H9 (cell line): Measurements from ENCODE around the gene VAV3. TPM values are rescaled to one million over a fixed set of nuclear protein-coding genes. Genes with fewer than 3 reads are reported as not detected.
A peak's percentile ranks its signal among the peaks of the same experiment; 100 is the strongest.

Source experiments
- DNase-seq: peaks from one replicate; pipeline ENCODE4 v3.0.0-alpha.2; 2017
- H2AFZ ChIP-seq: one replicate; pipeline ENCODE4 v1.6.1; 2013; ENCODE audit warnings: mild to moderate bottlenecking, low read length, control low read depth, moderate library complexity
- H2AK5ac ChIP-seq: 2 replicates; pipeline ENCODE4 v1.6.1; 2013; ENCODE audit warnings: low read length, control low read depth, mixed read lengths; ENCODE audit not compliant: insufficient read length
- H2BK120ac ChIP-seq: one replicate; pipeline ENCODE4 v1.6.1; 2013; ENCODE audit warnings: low read depth, mild to moderate bottlenecking, low read length, control low read depth, inconsistent platforms; ENCODE audit not compliant: poor library complexity, severe bottlenecking
- H2BK12ac ChIP-seq: 2 replicates; pipeline ENCODE4 v1.6.1; 2013; ENCODE audit warnings: low read length, control low read depth, mixed read lengths, low read depth; ENCODE audit not compliant: insufficient read length
- H2BK15ac ChIP-seq: 2 replicates; pipeline ENCODE4 v1.6.1; 2013; ENCODE audit warnings: low read depth, low read length, control low read depth
- H2BK20ac ChIP-seq: one replicate; pipeline ENCODE4 v1.6.1; 2013; ENCODE audit warnings: low read depth, mild to moderate bottlenecking, low read length, control low read depth, inconsistent platforms; ENCODE audit not compliant: poor library complexity, severe bottlenecking
- H2BK5ac ChIP-seq: 2 replicates; pipeline ENCODE4 v1.6.1; 2013; ENCODE audit warnings: low read length, control low read depth, mixed read lengths; ENCODE audit not compliant: insufficient read length
- H3K14ac ChIP-seq: 2 replicates; pipeline ENCODE4 v1.6.1; 2013; ENCODE audit warnings: low read length, control low read depth; ENCODE audit not compliant: insufficient read depth
- H3K18ac ChIP-seq: 2 replicates; pipeline ENCODE4 v1.6.1; 2013; ENCODE audit warnings: low read depth, mild to moderate bottlenecking, mixed read lengths, low read length, control low read depth; ENCODE audit not compliant: insufficient read length
- H3K23ac ChIP-seq: 2 replicates; pipeline ENCODE4 v1.6.1; 2013; ENCODE audit warnings: low read length, control low read depth, mixed read lengths, low read depth; ENCODE audit not compliant: insufficient read length
- H3K23me2 ChIP-seq: 2 replicates; pipeline ENCODE4 v1.6.1; 2013; ENCODE audit warnings: low read depth, mild to moderate bottlenecking, mixed read lengths, low read length, control low read depth; ENCODE audit not compliant: insufficient read length, poor library complexity, severe bottlenecking
- H3K27ac ChIP-seq: 2 replicates; pipeline ENCODE4 v1.5.1; 2013; ENCODE audit warnings: low read length, control low read depth, mixed read lengths, low read depth; ENCODE audit not compliant: insufficient read length
- H3K27me3 ChIP-seq: 2 replicates; pipeline ENCODE4 v1.6.1; 2013; ENCODE audit warnings: low read length, control low read depth, inconsistent platforms; ENCODE audit not compliant: insufficient read depth
- H3K4ac ChIP-seq: 2 replicates; pipeline ENCODE4 v1.6.1; 2013; ENCODE audit warnings: low read depth, mild to moderate bottlenecking, control low read depth, inconsistent platforms, low read length, moderate library complexity
- H3K4me1 ChIP-seq: 2 replicates; pipeline ENCODE4 v1.6.1; 2013; ENCODE audit warnings: low read length, control low read depth, inconsistent platforms; ENCODE audit not compliant: insufficient read depth
- H3K4me2 ChIP-seq: 2 replicates; pipeline ENCODE4 v1.6.1; 2013; ENCODE audit warnings: low read length, control low read depth, mixed read lengths; ENCODE audit not compliant: insufficient read length, insufficient read depth
- H3K56ac ChIP-seq: 2 replicates; pipeline ENCODE4 v1.6.1; 2013; ENCODE audit warnings: low read depth, mild to moderate bottlenecking, mixed read lengths, low read length, control low read depth; ENCODE audit not compliant: insufficient read length
- H3K79me1 ChIP-seq: 2 replicates; pipeline ENCODE4 v1.6.1; 2013; ENCODE audit warnings: low read depth, mild to moderate bottlenecking, moderate library complexity, low read length, control low read depth, inconsistent platforms; ENCODE audit not compliant: insufficient read depth, poor library complexity, severe bottlenecking
- H3K79me2 ChIP-seq: 2 replicates; pipeline ENCODE4 v1.6.1; 2013; ENCODE audit warnings: low read length, control low read depth, inconsistent platforms; ENCODE audit not compliant: insufficient read depth
- H3K9ac ChIP-seq: 2 replicates; pipeline ENCODE4 v1.6.1; 2013; ENCODE audit warnings: low read length, control low read depth, mixed read lengths; ENCODE audit not compliant: insufficient read length; ENCODE audit errors: extremely low read depth
- H3K9me3 ChIP-seq: one replicate; pipeline ENCODE4 v1.6.1; 2013; ENCODE audit warnings: low read depth, low read length, inconsistent platforms; ENCODE audit not compliant: control insufficient read depth
- H3T11ph ChIP-seq: one replicate; pipeline ENCODE4 v1.6.1; 2013; ENCODE audit warnings: mild to moderate bottlenecking, low read length, control low read depth, inconsistent platforms
- H4K20me1 ChIP-seq: one replicate; pipeline ENCODE4 v1.6.1; 2013; ENCODE audit not compliant: control insufficient read depth, insufficient read length, insufficient read depth
- H4K5ac ChIP-seq: 2 replicates; pipeline ENCODE4 v1.6.1; 2013; ENCODE audit warnings: low read depth, mild to moderate bottlenecking, mixed read lengths, low read length, control low read depth; ENCODE audit not compliant: insufficient read length
- H4K8ac ChIP-seq: replicated peaks from 2 replicates; pipeline ENCODE4 v1.6.1; 2013; ENCODE audit warnings: low read length, control low read depth, mixed read lengths, low read depth; ENCODE audit not compliant: insufficient read length
- H4K91ac ChIP-seq: 2 replicates; pipeline ENCODE4 v1.6.1; 2013; ENCODE audit warnings: low read depth, mild to moderate bottlenecking, moderate library complexity, mixed read lengths, low read length, control low read depth; ENCODE audit not compliant: insufficient read length
- H3K27ac Mint-ChIP-seq, 3 experiments: 2 replicates in 2 of 3; 3 replicates in 1 of 3; pipeline ENCODE4 v1.8.0; 2020 to 2021; ENCODE audit warnings: mixed read lengths in 3 of 3, mild to moderate bottlenecking in 1 of 3, moderate library complexity in 1 of 3
- H3K27me3 Mint-ChIP-seq: 2 replicates; pipeline ENCODE4 v1.8.0; 2021; ENCODE audit warnings: low read depth, mild to moderate bottlenecking, moderate library complexity, mixed read lengths
- H3K36me3 Mint-ChIP-seq, 3 experiments: 2 replicates in 2 of 3; 3 replicates in 1 of 3; pipeline ENCODE4 v1.8.0; 2020 to 2021; ENCODE audit warnings: low read depth in 3 of 3, mixed read lengths in 3 of 3; ENCODE audit not compliant: insufficient read depth in 1 of 3
- H3K4me1 Mint-ChIP-seq, 2 experiments: 2 replicates each; pipeline ENCODE4 v1.8.0; 2020; ENCODE audit warnings: mixed read lengths in 2 of 2
- H3K4me3 Mint-ChIP-seq, 2 experiments: 2 replicates in 1 of 2; 3 replicates in 1 of 2; pipeline ENCODE4 v1.8.0; 2020 to 2021; ENCODE audit warnings: mild to moderate bottlenecking in 2 of 2, mixed read lengths in 2 of 2, moderate library complexity in 1 of 2
- H3K9me3 Mint-ChIP-seq, 2 experiments: 2 replicates in 1 of 2; 3 replicates in 1 of 2; pipeline ENCODE4 v1.8.0; 2020; ENCODE audit warnings: mild to moderate bottlenecking in 2 of 2, mixed read lengths in 2 of 2, moderate library complexity in 1 of 2
- CTCF ChIP-seq: fragments of 200-600 bp; sonication (generic); conservative IDR thresholded peaks from 3 replicates; pipeline ENCODE4 v1.8.0; 2021; ENCODE audit warnings: antibody characterized with exemption, mild to moderate bottlenecking
- WGBS: extraction: QIAGEN DNeasy Blood & Tissue Kit; methylation state at CpG from one replicate; pipeline ENCODE4 v1.1.7; 2013; ENCODE audit warnings: missing lambda C conversion rate, low lambda C conversion rate, mixed read lengths; ENCODE audit not compliant: insufficient read length; ENCODE audit errors: extremely low coverage; 5-methylcytosine and 5-hydroxymethylcytosine counted together
- total RNA-seq: library from RNA; stranded (reverse); gene quantifications from 2 replicates; pipeline ENCODE4 v1.2.1, GENCODE V29; 2021

VAV3 gene
- total RNA-seq, 1 experiment from 2014 or later: 5.1 TPM

- no peak overlapping the region for H2BK5ac ChIP-seq
- no peaks in the 10 kb centered on the region for H3K79me1 ChIP-seq
- no peaks in the 10 kb centered on the region for H4K20me1 ChIP-seq
- H3K14ac ChIP-seq: no peak overlapping the region
- Mint-ChIP-seq H3K4me3 (no peak overlapping the region), H3K27me3 (no peaks in the 10 kb centered on the region), H3K36me3 (no peaks in the 10 kb centered on the region), H3K9me3 (no peaks in the 10 kb centered on the region), H3K27ac (peak overlapping the region in 1 of 3 experiments; percentile 12; a peak in 3 of 7 replicates), H3K4me1 (peaks cover 20 to 24% of the 10 kb centered on the region in 2 experiments)
- H2AK5ac ChIP-seq: no peak overlapping the region
- no peaks in the 10 kb centered on the region for H3K9me3 ChIP-seq
- H2BK120ac ChIP-seq: no peak overlapping the region
- H4K5ac ChIP-seq: no peak overlapping the region
- no peaks in the 10 kb centered on the region for H3K23me2 ChIP-seq
- no peak for DNase-seq
- no peak overlapping the region for H2AFZ ChIP-seq
- no peak overlapping the region for H3K18ac ChIP-seq
- H3K4ac ChIP-seq: no peak overlapping the region
- H2BK12ac ChIP-seq: no peak overlapping the region
- no peak overlapping the region for H3K4me2 ChIP-seq
- H3K27me3 ChIP-seq: no peaks in the 10 kb centered on the region
- no peaks in the 10 kb centered on the region for H3K79me2 ChIP-seq
- no CpG with 5 or more reads among the region's 4 CpGs for WGBS
- H3K4me1 ChIP-seq: no peaks in the 10 kb centered on the region
- H4K8ac ChIP-seq: no peak overlapping the region
- no peak overlapping the region for H3K9ac ChIP-seq
- H3K27ac ChIP-seq: no peak overlapping the region
- H2BK20ac ChIP-seq: no peak overlapping the region
- H2BK15ac ChIP-seq: no peak overlapping the region
- TF ChIP-seq CTCF: no peak
- H3T11ph ChIP-seq: no peak overlapping the region
- no peak overlapping the region for H4K91ac ChIP-seq
- no peak overlapping the region for H3K56ac ChIP-seq
- no peak overlapping the region for H3K23ac ChIP-seq
These were observed 176.5 kb downstream of the VAV3 start for GRCh38 chr1:107788206-107789202.
